LNCAP (cell line): ENCODE measurements around the gene ABCC5.

Experiments
- TF ChIP-seq, protein P1 (sequence below): fragments of 450-650 bp; IDR thresholded peaks from 2 replicates; pipeline ENCODE4 v1.5.1; 2017; ENCODE audit warnings: mild to moderate bottlenecking

Gene ABCC5

DNA sequence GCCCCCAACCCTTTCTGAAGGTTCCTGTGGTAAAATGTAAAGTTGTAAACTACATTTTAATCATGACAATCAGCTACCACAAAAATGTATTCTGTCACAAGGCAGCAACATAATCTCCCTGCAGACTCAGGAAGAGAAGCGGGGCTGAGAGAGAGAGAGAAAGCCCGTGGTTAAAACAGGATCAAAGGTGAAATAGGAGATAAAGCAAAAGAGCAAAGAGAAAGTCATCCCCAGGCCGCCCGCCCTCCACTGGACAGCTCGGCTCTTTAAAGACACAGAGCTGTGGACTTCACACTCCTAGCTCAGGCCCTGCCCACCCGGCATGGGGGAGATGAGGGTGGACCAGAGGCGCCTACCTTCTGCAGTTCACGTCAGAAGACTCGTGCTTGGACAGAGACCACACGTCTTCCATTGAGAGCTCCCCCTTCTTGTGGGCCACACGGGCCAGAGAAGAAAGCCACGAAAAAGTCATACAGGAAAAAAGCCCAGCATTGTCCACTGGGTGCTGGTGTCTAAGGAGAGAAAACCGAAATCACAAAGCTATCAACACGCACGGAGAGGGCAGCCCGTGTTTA is 29.4 kb downstream of the ABCC5 start:
- TF ChIP-seq, protein P1, sequence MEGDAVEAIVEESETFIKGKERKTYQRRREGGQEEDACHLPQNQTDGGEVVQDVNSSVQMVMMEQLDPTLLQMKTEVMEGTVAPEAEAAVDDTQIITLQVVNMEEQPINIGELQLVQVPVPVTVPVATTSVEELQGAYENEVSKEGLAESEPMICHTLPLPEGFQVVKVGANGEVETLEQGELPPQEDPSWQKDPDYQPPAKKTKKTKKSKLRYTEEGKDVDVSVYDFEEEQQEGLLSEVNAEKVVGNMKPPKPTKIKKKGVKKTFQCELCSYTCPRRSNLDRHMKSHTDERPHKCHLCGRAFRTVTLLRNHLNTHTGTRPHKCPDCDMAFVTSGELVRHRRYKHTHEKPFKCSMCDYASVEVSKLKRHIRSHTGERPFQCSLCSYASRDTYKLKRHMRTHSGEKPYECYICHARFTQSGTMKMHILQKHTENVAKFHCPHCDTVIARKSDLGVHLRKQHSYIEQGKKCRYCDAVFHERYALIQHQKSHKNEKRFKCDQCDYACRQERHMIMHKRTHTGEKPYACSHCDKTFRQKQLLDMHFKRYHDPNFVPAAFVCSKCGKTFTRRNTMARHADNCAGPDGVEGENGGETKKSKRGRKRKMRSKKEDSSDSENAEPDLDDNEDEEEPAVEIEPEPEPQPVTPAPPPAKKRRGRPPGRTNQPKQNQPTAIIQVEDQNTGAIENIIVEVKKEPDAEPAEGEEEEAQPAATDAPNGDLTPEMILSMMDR, result no peak

DNA sequence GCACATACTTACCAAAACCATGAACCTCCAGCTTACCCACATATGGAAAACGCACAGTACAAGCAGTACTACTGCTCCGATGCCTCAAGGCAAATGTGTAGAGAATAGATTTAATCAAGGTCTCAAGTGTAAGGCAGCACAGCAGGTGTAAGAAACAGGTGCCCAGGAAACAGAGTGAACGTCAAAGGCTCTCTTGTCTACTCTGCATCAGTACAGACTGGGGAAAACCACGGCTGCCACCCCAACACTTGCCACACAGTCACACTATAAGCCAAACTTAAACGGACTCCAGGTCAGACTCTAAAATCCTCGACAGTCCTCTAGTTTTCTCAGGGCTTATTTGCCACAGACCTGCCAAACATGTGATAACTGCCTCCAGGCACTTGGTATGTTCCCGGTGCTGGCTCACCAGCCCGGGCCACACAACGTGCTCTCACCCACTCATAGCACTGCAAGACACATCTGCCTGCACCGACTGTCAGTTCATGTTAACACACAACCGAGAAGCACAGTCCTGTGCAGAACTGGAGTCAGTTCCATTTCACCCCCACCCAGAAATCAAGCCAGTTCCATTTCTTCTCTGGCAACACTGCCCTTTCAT is 30.6 kb downstream of the ABCC5 start:
- TF ChIP-seq, protein P1, result no peak

DNA sequence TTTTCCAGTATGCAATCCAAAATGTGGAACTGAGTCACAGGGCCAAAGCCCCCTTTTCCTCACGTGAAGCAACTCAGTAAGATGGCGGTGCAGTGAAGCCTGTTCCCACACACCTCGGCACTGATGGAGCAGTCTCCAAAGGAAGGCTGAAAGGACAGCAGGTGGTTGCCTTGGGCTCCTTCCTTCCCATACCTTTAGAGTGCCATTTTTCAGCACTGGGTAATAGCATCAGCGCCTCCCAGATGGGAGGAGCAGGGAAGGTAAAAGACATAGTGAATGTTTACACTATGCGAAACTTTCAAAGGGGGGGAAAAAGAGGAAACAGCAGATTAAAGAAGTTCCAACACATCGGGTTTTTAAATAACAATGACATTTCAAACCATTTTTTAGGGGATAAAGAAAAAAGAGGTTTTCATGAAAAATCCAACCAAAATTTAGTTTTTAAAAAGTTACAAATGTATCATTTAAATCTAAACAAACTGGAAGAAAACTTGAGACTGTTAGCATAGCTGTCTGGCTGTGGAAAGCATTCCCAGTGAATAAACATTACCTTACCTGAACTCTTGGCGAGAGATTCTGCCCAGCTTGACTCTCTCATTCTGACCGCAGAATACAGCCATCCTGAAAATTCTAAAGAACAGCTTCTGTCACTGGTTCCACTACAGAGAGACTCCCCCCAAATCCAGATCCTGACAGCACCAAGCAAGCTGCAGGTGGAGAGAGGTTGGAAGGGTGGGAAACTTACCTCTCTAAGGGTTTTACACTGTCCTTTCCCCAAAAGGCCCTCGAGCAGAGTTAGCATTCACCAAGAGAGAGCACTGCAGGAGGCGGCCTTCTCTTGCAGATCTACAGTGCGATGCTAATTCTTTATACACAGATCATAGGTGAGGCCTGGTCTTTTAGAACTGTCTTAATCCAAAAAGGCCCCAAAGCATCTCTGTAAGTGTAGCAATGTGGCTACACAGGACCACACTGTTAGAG is 32.6 kb downstream of the ABCC5 start:
- TF ChIP-seq, protein P1, result no peak

DNA sequence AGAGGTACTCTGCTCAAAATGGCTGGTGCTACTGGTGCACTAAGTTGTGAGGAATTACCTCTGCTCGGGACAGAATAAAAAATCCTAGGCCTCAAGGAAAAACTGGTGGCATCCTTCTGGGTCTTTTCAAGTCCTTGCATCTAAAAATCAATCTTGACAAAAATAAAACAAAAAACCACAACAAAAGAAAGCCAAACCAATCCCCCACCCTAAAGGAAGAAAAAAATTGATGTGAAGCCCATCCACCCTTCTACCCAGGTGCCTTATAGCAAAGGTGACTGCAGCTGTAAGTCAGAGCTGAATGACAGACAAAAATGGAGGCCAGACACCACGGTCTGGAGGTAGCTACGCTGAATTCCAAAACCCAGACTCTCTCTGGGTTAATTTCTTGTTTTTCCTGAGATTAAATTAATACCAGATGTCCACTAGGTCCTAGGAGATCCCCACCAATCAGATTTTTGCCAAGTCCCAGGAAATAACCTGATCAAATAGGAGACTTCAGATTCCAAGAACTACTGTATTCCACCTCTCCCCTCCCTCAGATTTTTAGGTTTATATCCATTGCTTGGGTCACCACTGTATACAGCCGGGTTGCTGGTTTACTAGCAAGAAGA is 33.5 kb downstream of the ABCC5 start:
- TF ChIP-seq, protein P1, result no peak

DNA sequence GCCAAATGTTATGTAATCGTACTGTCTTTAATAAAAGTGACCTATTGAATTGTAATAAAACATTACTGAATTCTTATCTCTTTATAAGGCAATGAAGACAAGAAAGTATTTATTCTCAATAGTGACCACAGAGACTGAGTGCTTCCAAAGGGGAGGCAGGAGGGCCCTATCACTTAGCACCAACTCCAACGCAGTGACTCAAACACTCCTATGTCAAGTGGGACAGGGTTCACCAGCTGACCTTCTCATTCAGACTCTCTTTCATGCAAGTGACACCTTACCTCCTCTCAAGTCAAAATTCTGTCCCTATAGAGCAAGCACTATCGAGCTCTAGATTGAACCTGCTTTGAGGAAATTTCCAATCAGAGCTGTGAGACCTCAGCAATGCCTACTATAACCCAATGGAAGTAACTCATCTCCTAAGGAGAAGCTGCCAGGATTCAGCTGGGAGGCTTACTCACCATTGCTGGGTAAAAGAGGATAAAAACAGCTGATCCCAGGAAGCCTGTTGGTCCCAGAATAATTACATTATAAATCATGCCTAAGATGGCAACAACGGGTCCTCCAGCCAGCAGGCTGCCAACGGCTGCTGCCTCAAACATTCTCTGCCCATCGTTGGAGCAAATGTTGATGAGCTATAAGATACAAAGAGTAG is 35.6 kb downstream of the ABCC5 start:
- TF ChIP-seq, protein P1, result no peak

DNA sequence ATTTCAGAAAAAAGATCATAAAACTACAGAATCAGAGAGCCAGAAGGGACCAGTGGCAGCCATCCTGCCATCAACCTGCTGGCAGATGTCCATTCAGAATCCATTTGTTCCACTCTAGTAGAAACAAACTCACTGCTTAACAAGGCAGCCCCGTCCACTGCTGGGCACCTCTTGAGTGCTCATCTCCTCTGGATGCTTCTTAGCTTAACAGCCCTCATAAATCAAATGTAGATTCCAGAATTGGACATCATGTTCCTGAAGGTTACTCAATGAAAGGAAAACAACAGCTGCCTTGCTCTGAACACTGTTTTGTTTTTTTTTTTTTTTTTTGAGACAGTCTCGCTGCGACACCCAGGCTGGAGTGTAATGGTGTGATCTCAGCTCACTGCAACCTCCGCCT is 37.3 kb downstream of the ABCC5 start:
- TF ChIP-seq, protein P1, result no peak
